ENCODE measurements around the gene FAM174B.

- TF ChIP-seq POLR2A (IDR thresholded peaks at IDR 0.05) = no peak
- TF ChIP-seq CTCF (IDR thresholded peaks at IDR 0.05) = no peak
- no peak for TF ChIP-seq EP300 (IDR thresholded peaks at IDR 0.05)
Measured at GRCh38 chr15:92682741-92683510, 27.4 kb upstream of the FAM174B start.
